ENCODE results near the gene CMPK2.
"Not testable (repeated sequence)": the region's sequence is repeated elsewhere in the genome, so short reads cannot be mapped to it uniquely, and the experiment has no call there.

Gene CMPK2

GRCh38 chr2:6865346-6866274, at the start of gene CMPK2:
Gene CMPK2, minus strand, starts transcription at chr2:6865907. Its CDS starts 211 bp downstream, at chr2:6865696.
- DNase-seq = no peak

- DNase-seq = no peak
Observed at GRCh38 chr2:6915399-6915798, 49.7 kb upstream of the CMPK2 start.

- DNase-seq = no peak
Observed at GRCh38 chr2:6914828-6915227, 49.1 kb upstream of the CMPK2 start.

- DNase-seq = no peak
Observed at GRCh38 chr2:6913415-6914157, 47.9 kb upstream of the CMPK2 start.

GRCh38 chr2:6911721-6912120, 46.0 kb upstream of the CMPK2 start:
- DNase-seq = no peak

- no peak for DNase-seq
Observed at GRCh38 chr2:6909431-6910385, 44.0 kb upstream of the CMPK2 start.

GRCh38 chr2:6908291-6908690, 42.6 kb upstream of the CMPK2 start:
- DNase-seq = no peak

- DNase-seq = no peak
Observed at GRCh38 chr2:6906165-6906741, 40.5 kb upstream of the CMPK2 start.

GRCh38 chr2:6905668-6906067, 40.0 kb upstream of the CMPK2 start:
- no peak for DNase-seq

- DNase-seq = not testable (repeated sequence)
Observed at GRCh38 chr2:6902581-6902980, 36.9 kb upstream of the CMPK2 start.

- DNase-seq = no peak
Observed at GRCh38 chr2:6896930-6897759, 31.4 kb upstream of the CMPK2 start.

GRCh38 chr2:6893876-6894482, 28.3 kb upstream of the CMPK2 start:
- no peak for DNase-seq

- no peak for DNase-seq
Observed at GRCh38 chr2:6888724-6889123, 23.0 kb upstream of the CMPK2 start.

GRCh38 chr2:6887751-6888192, 22.1 kb upstream of the CMPK2 start:
- no peak for DNase-seq

- DNase-seq = no peak
Observed at GRCh38 chr2:6885968-6886367, 20.3 kb upstream of the CMPK2 start.

GRCh38 chr2:6885551-6885950, 19.8 kb upstream of the CMPK2 start:
- no peak for DNase-seq

- no peak for DNase-seq
Observed at GRCh38 chr2:6883448-6884122, 17.9 kb upstream of the CMPK2 start.

GRCh38 chr2:6881516-6881915, 15.8 kb upstream of the CMPK2 start:
- no peak for DNase-seq

- DNase-seq = no peak
Observed at GRCh38 chr2:6881046-6881445, 15.3 kb upstream of the CMPK2 start.

GRCh38 chr2:6880200-6880733, 14.6 kb upstream of the CMPK2 start:
- no peak for DNase-seq
